PFSK-1 (cell line): ENCODE data around the gene AGPAT4.

Source experiments
- POLR2AphosphoS5 ChIP-seq: IDR thresholded peaks from 2 replicates; pipeline ENCODE4 v1.6.1; 2012; ENCODE audit warnings: low read depth, mild to moderate bottlenecking, control low read depth, low read length, moderate library complexity
- SIN3A ChIP-seq: IDR thresholded peaks from 2 replicates; pipeline ENCODE4 v1.6.1; 2012; ENCODE audit warnings: mild to moderate bottlenecking, low read length, moderate library complexity, borderline replicate concordance; ENCODE audit not compliant: insufficient read depth
- TAF1 ChIP-seq: IDR thresholded peaks from 2 replicates; pipeline ENCODE4 v1.6.1; 2012; ENCODE audit warnings: low read length, control low read depth, borderline replicate concordance; ENCODE audit not compliant: insufficient read depth

- TF ChIP-seq POLR2AphosphoS5: no peak
- no peak for TF ChIP-seq SIN3A
- TF ChIP-seq TAF1: no peak
Observed at GRCh38 chr6:161166677-161167076, 107.2 kb downstream of the AGPAT4 start.
